NCI-H526 (cell line): ENCODE results near the gene RNASE8.
A peak's percentile ranks its signal among the peaks of the same experiment; 100 is the strongest.

ENCODE experiments used
- DNase-seq, 2 experiments: peaks; one replicate each; lab custom pipeline; 2025; lab: John Stamatoyannopoulos, UW

The RNASE8 gene

DNA sequence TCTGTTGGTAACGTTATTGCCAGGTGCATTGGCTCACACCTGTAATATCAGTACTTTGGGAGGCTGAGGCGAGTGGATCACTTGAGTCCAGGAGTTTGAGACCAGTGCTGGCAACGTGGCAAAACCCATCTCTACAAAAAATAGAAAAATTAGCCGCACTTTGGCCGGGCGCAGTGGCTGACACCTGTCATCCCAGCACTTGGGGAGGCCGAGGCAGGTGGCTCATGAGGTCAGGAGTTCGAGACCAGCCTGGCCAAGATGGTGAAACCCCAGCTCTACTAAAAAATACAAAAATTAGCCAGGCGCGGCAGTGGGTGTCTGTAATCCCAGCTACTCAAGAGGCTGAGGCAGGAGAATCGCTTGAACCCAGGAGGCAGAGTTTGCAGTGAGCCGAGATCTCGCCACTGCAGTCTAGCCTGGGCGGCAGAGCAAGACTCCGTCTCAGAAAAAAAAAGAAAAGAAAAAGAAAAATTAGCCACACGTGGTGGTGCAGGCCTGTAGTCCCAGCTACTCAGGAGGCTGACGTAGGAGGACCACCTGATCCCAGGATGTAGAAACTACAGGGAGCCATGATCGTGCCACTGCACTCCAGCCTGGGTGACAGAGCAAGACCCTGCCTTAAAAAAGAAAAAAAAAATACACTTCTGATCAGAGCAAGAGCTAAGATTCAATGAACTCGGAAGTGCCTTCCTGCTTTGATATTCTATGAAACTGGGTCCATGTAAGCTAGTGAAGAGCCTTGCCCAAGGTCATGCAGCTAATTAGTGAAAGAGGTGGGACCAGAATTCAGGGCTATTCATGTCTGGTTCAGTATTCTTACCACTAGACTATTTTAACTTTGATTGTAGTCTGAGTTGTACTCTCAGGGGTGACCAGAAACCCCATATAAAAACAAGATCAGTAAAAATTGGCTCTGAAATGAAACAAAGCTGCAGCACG lies 4.2 kb upstream of the RNASE8 start:
- no peak for DNase-seq

GRCh38 chr14:21054123-21054767 lies 3.4 kb upstream of the RNASE8 start:
- no peak for DNase-seq

DNA sequence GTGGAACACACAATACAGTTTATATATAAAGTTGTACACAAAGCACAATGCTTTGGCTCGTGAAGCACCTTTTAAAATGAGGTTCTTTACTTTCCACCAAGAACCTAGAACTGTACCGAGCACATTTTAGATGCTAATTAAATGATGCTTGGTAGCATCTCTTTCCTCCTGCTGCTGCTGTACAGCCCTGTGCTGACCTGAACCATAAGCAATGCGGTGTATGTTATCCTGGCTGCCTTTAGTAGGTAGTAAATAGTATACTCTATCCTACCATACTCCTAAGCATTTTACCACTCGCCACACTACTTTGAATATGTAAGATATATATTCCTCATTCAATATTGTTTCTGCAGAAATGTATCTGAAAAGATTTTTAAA lies 2.9 kb upstream of the RNASE8 start:
- DNase-seq = no peak

GRCh38 chr14:21055432-21056117 lies 2.0 kb upstream of the RNASE8 start:
- no peak for DNase-seq

DNA sequence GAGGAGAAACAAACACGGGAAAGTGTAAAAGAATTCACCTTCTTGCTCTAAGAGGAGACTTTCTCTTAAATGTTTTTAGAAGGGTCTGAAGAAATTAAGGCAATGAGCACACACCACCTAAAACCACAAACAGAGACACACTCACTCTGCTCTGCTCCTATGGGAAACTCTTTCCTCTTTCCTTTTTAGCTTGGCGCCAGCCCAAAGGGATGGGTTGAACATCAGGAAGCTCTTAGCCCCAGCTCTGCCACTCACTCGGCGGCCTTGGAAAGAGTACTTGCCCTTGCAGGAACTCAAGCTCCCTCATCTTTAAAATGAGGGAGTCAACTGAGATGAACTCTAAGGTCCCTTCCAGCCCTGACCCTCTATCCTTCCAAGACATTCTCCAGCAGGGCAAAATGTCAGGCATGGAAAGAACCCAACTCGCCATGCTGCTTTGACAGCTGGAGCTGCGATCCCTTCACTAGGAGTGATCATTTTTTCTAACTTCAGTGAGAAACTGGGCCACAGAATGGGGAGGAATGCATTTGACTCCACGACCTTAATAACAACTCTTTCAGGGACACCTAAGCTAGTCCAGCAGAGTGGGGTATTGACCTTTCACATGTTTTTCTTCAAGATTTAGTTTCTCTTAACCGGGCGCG lies 980 bp upstream of the RNASE8 start:
- DNase-seq = no peak

DNA sequence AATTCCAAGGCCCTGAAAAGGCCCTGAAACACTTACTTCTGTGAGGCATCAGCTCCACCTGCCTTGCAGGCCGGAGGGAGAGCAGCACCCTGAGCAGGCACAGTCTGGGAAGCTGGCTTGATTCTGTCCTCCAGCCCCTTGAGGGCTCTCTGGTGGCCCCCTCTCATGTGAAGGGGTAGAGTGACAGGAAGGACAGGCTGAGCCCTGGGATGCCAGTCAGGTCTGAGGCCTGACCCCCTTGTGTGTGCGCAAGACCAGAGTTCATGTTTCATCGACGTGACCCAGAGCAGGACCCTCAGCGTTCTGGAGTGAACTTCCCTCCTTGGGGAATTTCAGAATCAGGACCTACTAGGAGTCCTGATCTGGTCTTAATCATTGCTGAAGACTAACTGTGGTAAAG lies 1.3 kb downstream of the RNASE8 start:
- DNase-seq = no peak

GRCh38 chr14:21059842-21060613 lies 2.4 kb downstream of the RNASE8 start:
- DNase-seq = no peak

DNA sequence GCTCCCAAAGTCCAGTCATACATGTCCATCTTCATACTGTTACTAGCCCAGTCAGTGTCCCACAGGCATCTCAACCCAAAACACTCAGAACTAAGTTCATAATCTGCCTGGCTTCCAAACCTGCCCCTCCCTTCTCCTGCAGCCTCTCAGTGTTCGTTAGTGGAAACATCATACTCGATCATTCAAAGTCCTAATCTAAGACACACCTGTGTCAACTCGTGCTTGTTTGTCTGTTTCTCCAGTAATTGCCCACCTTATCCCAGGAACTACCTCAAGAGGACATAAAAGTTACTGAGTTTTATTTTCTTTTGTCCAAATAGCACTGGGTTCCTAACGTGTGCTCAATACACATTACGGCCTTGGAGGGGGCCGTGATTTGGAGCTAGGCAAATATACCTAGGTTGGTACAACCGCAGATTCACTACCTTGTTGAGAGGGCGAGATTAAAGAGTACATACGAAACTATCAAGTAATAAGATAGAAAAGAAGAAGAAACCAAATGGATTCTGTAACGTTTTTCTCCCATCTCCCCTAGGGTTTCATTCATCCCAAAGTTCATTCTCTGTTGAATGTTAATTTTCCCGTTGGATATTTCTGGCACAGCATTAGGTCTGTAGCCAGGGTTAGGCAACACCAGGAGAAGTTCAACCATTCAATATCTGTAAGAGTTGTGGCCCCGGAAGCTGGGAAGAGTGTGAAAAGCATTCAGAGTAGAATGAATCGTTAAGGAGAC lies 3.2 kb downstream of the RNASE8 start:
- DNase-seq = no peak

- no peak for DNase-seq
Measured at GRCh38 chr14:21061347-21061668, 3.7 kb downstream of the RNASE8 start.

GRCh38 chr14:21063479-21063878 lies 5.9 kb downstream of the RNASE8 start:
- DNase-seq = no peak

DNA sequence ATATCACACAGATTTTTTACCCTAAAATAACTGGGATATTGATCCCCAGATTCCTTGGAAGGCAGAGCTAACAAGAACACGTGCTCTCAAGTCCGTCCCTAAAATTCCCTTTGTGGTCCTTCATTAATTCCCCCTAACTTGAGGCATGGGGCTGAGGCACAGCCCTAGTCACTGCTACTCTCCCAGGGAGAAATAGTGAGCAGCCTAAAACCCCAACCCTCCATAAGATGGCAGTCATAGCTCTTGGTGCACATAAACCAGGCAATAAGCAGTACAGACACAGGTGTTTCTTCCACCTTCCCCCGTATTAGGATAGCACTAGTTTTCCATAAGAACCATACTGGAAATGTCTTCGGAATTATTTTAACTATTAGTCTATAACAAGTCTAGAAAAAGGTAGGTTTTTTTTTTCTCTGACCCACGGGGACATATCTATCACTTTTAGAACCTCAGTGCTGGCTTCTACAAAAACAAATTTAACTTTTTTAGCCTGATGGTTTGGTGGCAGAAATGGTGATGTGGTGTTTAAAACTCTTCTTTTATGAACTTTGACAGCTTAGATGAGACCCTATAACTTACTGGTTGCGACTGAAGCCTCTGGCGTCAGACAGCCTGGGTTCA lies 9.4 kb downstream of the RNASE8 start:
- peak in 1 of 2 experiments; percentile 29 for DNase-seq

- DNase-seq = peak; percentile 30 to 81
Measured at GRCh38 chr14:21068521-21069387, 11.1 kb downstream of the RNASE8 start.

DNA sequence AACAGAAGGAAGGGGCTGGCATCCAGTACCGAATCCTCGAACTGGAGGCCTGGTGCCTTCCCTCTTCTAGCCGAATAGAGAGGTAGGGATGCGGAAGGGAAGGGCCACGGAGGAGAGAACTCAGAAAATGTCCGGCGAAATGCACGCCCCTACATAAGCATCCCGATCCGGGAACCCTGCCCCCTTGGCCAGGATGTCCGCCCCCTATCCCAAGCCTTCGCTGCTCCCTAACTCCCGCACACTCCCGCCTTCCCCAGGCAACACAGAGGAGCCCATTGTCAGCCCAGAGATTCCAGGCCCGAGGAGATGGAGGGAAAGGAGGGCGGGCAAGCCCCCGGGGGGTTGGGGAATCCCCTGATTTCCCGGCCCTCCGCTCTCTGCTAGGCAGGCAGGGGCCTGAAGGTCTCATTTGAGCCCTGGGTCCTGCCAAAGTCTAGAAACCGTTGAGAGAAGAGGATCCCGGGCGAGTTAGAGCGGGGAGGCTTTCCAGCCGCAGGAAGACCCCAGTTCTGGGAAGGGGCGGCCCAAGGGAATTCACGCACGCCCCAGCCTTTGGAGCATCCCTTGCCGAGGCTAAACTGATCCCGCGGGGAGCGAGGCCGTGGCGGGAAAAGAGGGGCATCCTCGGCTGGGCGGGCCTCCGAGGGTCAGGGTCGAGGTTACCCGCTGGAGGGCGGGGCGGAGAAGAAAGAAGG lies 11.9 kb downstream of the RNASE8 start:
- DNase-seq = peak in 1 of 2 experiments; percentile 66

- DNase-seq = peak in 1 of 2 experiments; percentile 66
Measured at GRCh38 chr14:21070083-21070609, 12.5 kb downstream of the RNASE8 start, which contains the start of gene ARHGEF40. Gene ARHGEF40, plus strand, starts transcription at chr14:21070304. Its CDS starts 93 bp downstream, at chr14:21070397.

GRCh38 chr14:21070610-21071224 lies 13.1 kb downstream of the RNASE8 start:
- DNase-seq = peak in 1 of 2 experiments; percentile 64

DNA sequence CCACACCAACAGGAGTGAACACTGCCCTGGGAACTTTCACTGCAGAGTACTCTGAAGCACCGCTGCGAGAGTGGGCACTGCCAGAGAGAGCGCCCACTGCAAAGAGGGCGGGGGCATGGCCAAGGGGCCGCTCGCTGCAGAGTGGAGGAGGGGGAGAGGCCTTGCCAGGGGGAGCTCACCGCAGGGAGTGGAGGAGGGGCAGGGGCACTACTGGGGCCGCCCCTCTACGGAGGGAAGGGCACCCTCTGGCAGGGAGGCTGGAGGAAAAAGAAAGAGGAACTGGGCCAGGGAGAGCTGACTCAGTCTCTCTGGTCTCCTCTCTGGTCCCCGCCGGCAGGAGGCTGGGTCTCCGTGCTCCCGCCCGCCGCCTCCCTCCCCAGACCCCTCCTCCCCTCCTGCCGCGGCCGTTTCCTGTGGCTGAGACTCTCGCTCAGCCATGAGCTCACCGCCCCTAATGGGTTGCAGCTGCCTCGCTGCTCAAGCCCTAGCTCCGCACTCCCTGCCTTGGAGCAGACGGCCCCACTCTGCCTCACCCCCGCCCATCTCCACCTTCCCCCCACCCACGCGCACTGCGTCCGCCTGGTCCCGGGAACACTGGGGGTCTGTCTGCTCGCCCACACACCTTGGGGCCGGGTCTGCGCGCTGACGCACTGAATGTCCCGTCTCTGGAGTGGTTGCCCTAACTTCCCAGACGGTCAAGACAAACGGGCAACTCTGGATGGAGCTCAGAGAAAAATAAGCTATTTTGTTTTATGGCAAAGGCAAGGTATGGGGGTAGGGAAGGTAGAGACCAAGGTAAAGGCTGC lies 13.8 kb downstream of the RNASE8 start:
- DNase-seq = peak; percentile 32 to 86

DNA sequence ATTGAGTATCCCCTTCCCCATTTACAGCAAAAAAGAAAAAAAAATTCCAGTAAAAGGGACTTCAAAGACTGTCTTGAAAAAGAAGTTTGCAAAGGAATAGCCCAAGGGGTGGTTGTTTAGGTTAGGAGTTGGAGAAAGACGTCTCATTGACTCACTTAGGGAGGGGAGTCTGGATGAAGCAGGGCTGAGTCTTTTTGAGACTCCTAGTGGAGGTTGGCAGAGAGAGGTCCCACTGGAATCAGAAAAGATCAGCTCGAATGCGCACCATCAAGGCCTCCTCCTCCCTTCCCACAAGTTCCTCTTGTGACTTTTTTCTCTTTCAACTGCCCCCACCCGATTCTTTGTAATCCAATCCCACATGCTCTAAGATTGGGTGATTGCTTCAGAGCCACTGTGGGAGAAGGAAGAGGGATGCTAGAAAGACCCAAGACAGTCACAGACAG lies 14.4 kb downstream of the RNASE8 start:
- no peak for DNase-seq
